Fibroblast of lung (primary cell): ENCODE data around the gene ACER3. TPM values are rescaled to one million over a fixed set of nuclear protein-coding genes. Genes with fewer than 3 reads are reported as not detected.

Experiments
- DNase-seq, 2 donors: peaks; one replicate each; pipeline versions ENCODE4 v3.0.0 to v3.0.0-alpha.2; 2010; ENCODE audit warnings: low read depth in 2 of 2
- H2AFZ ChIP-seq: 2 replicates; pipeline ENCODE4 v1.5.1; 2012; ENCODE audit warnings: low read length, control low read depth, inconsistent platforms
- H3K27ac ChIP-seq: 2 replicates; pipeline ENCODE4 v1.5.1; 2011; ENCODE audit warnings: low read length, control low read depth; ENCODE audit not compliant: insufficient read depth
- H3K27me3 ChIP-seq: 2 replicates; pipeline ENCODE4 v1.5.1; 2011; ENCODE audit warnings: mild to moderate bottlenecking, low read length; ENCODE audit not compliant: control insufficient read depth, insufficient read depth
- H3K36me3 ChIP-seq: 2 replicates; pipeline ENCODE4 v1.5.1; 2011; ENCODE audit warnings: low read length; ENCODE audit not compliant: control insufficient read depth, insufficient read depth
- H3K4me1 ChIP-seq: 2 replicates; pipeline ENCODE4 v1.5.1; 2011; ENCODE audit warnings: low read length; ENCODE audit not compliant: control insufficient read depth, insufficient read depth; ENCODE audit errors: extremely low read depth
- H3K4me2 ChIP-seq: 2 replicates; pipeline ENCODE4 v1.5.1; 2011; ENCODE audit warnings: low read length, control low read depth; ENCODE audit not compliant: insufficient read depth; ENCODE audit errors: extremely low read depth
- H3K4me3 ChIP-seq, 4 experiments: fragments of 200-600 bp in 1 of 4; sonication (generic) in 1 of 4; replicated peaks in 1 of 4; 2 replicates each; pipeline ENCODE4 v1.5.1; 2011 to 2016; ENCODE audit warnings: low read length in 4 of 4, low read depth in 3 of 4, mild to moderate bottlenecking in 3 of 4, control low read depth in 2 of 4, inconsistent platforms in 1 of 4, mixed read lengths in 1 of 4; ENCODE audit not compliant: insufficient read depth in 1 of 4; ENCODE audit errors: control extremely low read depth in 1 of 4
- H3K79me2 ChIP-seq: 2 replicates; pipeline ENCODE4 v1.5.1; 2012; ENCODE audit warnings: mild to moderate bottlenecking, low read length, inconsistent platforms; ENCODE audit not compliant: control insufficient read depth, insufficient read depth
- H3K9ac ChIP-seq: 2 replicates; pipeline ENCODE4 v1.5.1; 2011; ENCODE audit warnings: mild to moderate bottlenecking, low read length, control low read depth; ENCODE audit not compliant: insufficient read depth
- H3K9me3 ChIP-seq: 2 replicates; pipeline ENCODE4 v1.5.1; 2012; ENCODE audit warnings: low read depth, low read length; ENCODE audit not compliant: control insufficient read depth, insufficient read depth
- H4K20me1 ChIP-seq: 2 replicates; pipeline ENCODE4 v1.5.1; 2011; ENCODE audit warnings: low read length; ENCODE audit not compliant: control insufficient read depth, insufficient read depth; ENCODE audit errors: extremely low read depth
- CTCF ChIP-seq, 2 donors: IDR thresholded peaks in 1 of 2; conservative IDR thresholded peaks in 1 of 2; 1 replicate in 1 of 2; 2 replicates in 1 of 2; pipeline ENCODE4 v1.5.1; 2011 to 2012; ENCODE audit warnings: low read length in 2 of 2, control low read depth in 1 of 2, inconsistent platforms in 1 of 2, low read depth in 1 of 2, mild to moderate bottlenecking in 1 of 2
- EZH2 ChIP-seq: IDR thresholded peaks from 2 replicates; pipeline ENCODE4 v1.5.1; 2012; ENCODE audit warnings: low read length, control low read depth, mild to moderate bottlenecking; ENCODE audit errors: missing control alignments
- polyA plus RNA-seq, 2 donors: library from polyadenylated mRNA; depleted of rRNA in 1 of 2; stranded (reverse) in 1 of 2; unstranded in 1 of 2; fragments of >200 nt; gene quantifications; 2 replicates each; pipeline ENCODE4 v1.2.1, GENCODE V29; 2011 to 2012; ENCODE audit warnings: missing spikeins in 1 of 2
- total RNA-seq: library from RNA; depleted of rRNA; stranded (reverse); fragments of >200 nt; gene quantifications from 2 replicates; pipeline ENCODE4 v1.2.1, GENCODE V29; 2014

Gene ACER3
- total and polyA plus RNA-seq, 2 donors (not counting 1 experiment from before 2014, with no cell fraction given), result 6.1 to 22.3 TPM

DNA sequence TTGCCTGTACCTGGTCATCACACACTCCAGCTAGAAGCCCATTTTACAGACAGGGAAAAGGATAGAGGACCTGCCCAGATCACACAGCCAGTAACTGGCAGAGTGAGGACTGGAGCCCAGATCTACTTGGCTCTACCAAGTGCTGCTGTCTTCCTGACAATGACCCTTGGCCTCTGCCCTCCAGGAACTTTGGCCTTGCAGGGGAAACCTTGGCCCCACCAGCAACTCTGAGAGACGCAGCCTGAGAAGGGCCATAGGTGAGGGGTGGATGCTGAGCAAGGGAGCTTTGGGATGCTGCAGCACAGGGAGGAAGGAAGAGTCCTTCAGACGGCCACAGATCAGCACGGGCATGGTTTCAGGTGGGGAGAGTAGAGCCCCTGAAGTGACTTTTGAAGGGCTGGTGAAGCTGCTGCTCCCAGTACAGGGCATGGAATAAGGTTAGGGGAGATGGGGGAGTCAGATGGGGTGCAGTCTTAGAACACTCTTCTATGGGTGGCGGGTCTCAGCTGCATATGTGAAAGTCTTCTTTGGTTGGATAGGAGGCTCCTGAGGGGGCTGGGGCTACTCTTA lies 204.0 kb downstream of the ACER3 start:
- H3K27ac ChIP-seq, result no peak overlapping the region
- H3K36me3 ChIP-seq, result no peaks in the 10 kb centered on the region
- H3K4me3 ChIP-seq, result no peak overlapping the region
- no peaks in the 10 kb centered on the region for H4K20me1 ChIP-seq
- H3K79me2 ChIP-seq, result peaks cover 14% of the 10 kb centered on the region
- no peak overlapping the region for H2AFZ ChIP-seq
- H3K9me3 ChIP-seq, result no peaks in the 10 kb centered on the region
- H3K9ac ChIP-seq, result no peak overlapping the region
- H3K4me2 ChIP-seq, result no peak overlapping the region
- H3K4me1 ChIP-seq, result peaks cover 13% of the 10 kb centered on the region
- TF ChIP-seq CTCF (conservative IDR thresholded peaks at IDR 0.05 in 1 of 2, IDR thresholded peaks at IDR 0.05 in 1 of 2; ENCODE audit: low read depth in 1 of 2, low read length in 2 of 2) (no peak), EZH2 (no peak)
- H3K27me3 ChIP-seq, result no peaks in the 10 kb centered on the region
- no peak for DNase-seq

GRCh38 chr11:77065878-77066228 lies 205.1 kb downstream of the ACER3 start:
- peak overlapping the region; percentile 63 for H3K9ac ChIP-seq
- TF ChIP-seq EZH2, result no peak
- no peak for TF ChIP-seq CTCF (conservative IDR thresholded peaks at IDR 0.05 in 1 of 2, IDR thresholded peaks at IDR 0.05 in 1 of 2; ENCODE audit: low read depth in 1 of 2, low read length in 2 of 2)

DNA sequence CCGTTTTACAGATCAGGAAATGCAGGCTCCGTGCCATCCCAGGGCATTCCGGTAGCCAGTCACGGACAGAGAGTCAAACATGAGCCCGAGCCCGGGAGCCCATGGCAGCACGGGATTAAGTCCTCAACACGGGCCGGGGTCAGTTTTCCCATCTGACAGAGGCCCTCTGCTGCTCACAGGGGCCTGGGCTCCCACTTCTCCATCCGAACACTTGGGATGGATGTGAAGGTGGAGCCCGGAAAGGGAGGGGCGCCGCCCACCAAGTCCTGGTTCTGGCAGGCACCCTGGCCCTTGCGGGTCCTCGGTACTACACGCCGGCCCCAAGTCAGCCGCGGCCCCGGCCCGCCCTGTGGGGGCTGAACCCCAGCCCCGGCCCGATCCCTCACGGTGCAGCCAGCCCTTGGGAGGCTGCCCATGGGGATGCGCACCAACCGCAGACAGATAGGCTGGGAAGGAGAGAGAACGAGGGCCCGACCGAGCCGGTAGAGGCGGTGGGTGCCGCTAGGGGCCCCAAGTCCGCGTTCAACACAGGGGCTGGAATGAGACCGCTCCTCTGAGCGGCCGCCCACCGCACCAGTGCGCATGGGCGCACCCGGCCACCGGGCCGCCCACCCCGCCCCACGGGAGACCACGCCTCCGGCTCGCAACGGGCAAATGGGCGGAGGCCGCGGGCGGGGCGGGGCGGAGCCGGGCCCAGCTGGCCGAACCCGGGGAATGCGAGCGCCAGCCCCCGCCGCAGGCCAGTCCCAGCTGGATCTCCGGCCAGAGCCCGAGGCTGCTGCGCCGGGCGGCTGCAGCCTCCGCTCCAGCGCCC lies 205.7 kb downstream of the ACER3 start, which contains the start of gene CAPN5:
Gene CAPN5, plus strand, starts transcription at position 743 of the 814 bp plus-strand sequence. CDS start 17,916 bp downstream, outside the sequence.
- peaks cover 14% of the 10 kb centered on the region for H3K79me2 ChIP-seq
- H3K27ac ChIP-seq, result peak within 1 kb of the TSS; percentile 75
- no peaks in the 10 kb centered on the region for H3K27me3 ChIP-seq
- H3K9ac ChIP-seq, result peak within 1 kb of the TSS; percentile 66
- peak within 1 kb of the TSS; percentile 52 to 79 (median 72) for H3K4me3 ChIP-seq
- H4K20me1 ChIP-seq, result no peaks in the 10 kb centered on the region
- H3K4me2 ChIP-seq, result peak within 1 kb of the TSS; percentile 96
- DNase-seq, result peak; percentile 90 to 92
- peaks cover 13% of the 10 kb centered on the region for H3K4me1 ChIP-seq
- peaks cover 1% of the 10 kb centered on the region for H3K36me3 ChIP-seq
- TF ChIP-seq CTCF (conservative IDR thresholded peaks at IDR 0.05 in 1 of 2, IDR thresholded peaks at IDR 0.05 in 1 of 2; ENCODE audit: low read depth in 1 of 2, low read length in 2 of 2) (peak; percentile 11 to 28), EZH2 (no peak)
- peak within 1 kb of the TSS; percentile 65 for H2AFZ ChIP-seq
- no peaks in the 10 kb centered on the region for H3K9me3 ChIP-seq

More at GRCh38 chr11:77065878-77066228, 205.1 kb downstream of the ACER3 start:
- no peaks in the 10 kb centered on the region for H3K9me3 ChIP-seq
- peaks cover 14% of the 10 kb centered on the region for H3K79me2 ChIP-seq
- peak overlapping the region; percentile 65 for H2AFZ ChIP-seq
- H3K27ac ChIP-seq, result peak overlapping the region; percentile 75
- H3K4me1 ChIP-seq, result peaks cover 13% of the 10 kb centered on the region
- H3K36me3 ChIP-seq, result no peaks in the 10 kb centered on the region
- no peaks in the 10 kb centered on the region for H3K27me3 ChIP-seq
- peak; percentile 52 to 83 for DNase-seq
- no peaks in the 10 kb centered on the region for H4K20me1 ChIP-seq
- H3K4me3 ChIP-seq, result peak overlapping the region; percentile 31 to 64 (median 51)
- H3K4me2 ChIP-seq, result peak overlapping the region; percentile 74
